ENCODE data around the gene ZNF585A.
A peak's percentile ranks its signal among the peaks of the same experiment; 100 is the strongest.
"Not testable (repeated sequence)": the region's sequence is repeated elsewhere in the genome, so short reads cannot be mapped to it uniquely, and the experiment has no call there.

ZNF585A gene

DNA sequence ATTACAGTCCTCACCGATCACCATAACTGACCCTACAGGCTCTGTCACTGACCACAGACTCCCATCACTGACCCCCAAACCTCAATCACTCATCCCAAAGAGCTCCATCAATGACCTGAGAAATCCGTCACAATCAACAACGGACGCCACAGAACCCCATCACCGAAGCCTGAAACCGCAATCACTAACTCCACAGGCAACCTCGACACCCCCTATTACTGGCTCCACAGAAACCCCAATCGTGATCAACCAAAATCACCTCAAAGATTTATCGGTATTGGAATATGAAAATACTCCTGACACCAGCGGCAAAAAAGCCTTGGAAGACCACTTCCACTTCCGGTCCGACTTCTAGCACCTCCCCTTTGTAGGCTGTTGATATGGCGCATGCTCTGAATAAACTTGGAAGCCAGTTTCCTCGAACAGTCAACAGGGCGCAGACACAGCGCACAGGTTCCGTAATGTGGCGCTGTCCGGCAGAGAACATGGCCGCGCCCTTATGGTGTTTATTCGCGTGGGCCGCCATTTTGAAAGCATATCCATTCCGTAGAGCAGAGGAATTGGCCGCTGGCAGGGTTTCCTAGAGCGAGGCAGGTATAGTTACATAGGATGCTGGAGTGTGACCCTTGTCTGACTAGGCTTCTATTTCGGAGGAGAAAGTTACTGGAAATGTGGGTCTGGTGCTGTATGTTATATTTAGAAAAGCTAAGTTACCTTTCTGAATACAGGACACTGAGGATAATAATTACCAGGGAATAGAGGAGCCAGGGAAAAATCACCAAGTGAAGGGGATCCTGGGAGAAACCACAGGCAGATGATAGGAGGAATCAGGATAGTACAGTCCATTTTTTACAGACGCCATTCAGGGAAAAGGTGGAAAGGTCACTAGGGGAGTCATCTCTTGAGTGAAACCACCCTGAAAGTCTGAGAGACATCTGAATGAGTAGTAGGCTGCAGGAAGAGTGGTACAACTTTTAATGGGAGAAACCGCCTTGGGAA, at the start of gene ZNF585A:
ZNF585A (minus strand) TSS at position 328 of the 999 bp plus-strand sequence. CDS start 2,785 bp downstream, outside the sequence.
- peak; percentile 76 to 81 for DNase-seq (ENCODE audit: low read depth in 2 of 2)

DNA sequence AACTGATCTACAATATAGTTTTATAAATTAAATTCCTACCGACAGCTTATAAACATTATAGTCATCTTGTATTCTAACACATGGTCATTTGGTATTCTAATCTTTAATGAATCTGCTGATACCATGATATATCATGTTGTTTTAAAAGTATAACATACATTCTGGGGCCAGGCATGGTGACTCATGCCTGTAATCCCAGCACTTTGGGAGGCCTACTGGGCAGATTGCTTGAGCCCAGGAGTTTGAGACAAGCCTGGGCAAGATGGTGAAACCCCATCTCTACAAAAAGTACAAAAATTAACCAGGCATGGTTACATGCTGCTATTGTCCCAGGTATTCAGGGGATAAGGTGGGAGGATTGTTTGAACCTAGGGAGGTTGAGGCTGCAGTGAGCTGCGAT, 48.6 kb upstream of the ZNF585A start:
- no peak for DNase-seq (ENCODE audit: low read depth in 2 of 2)

DNA sequence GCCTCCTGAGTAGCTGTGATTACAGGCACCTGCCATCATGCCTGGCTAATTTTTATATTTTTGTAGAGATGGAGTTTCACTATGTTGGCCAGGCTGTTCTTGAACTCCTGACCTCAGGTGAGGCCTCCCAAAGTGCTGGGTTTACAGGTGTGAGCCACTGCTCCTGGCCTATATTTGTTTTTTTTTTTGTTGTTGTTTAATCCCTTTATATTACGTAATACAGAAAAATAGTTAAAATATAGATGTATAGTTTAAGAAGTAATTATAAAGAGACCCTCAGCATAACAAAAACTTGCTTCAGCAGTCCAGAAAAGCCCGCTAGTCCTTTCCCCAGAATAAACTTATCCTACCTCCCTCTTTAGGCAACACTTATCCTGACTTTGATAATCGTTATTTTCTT, 47.9 kb upstream of the ZNF585A start:
- DNase-seq (ENCODE audit: low read depth in 2 of 2) = no peak

DNA sequence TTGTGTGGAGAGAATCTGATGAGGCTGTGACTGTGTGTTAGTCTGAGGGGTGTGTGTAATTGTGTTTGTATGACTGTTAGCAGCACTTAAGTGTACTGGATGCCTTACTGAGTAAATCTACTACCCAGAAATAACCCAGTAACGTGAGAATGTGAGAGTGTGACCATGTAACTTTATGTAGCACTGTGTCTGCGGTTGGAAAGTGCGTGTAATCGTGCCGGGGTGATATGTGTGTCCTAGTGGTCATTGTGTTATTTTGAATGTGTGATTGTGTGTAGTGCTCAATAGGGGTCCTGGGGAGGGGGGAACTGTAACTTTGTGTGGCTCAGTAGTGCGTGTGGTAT, 46.1 kb upstream of the ZNF585A start:
- DNase-seq (ENCODE audit: low read depth in 2 of 2) = no peak

DNA sequence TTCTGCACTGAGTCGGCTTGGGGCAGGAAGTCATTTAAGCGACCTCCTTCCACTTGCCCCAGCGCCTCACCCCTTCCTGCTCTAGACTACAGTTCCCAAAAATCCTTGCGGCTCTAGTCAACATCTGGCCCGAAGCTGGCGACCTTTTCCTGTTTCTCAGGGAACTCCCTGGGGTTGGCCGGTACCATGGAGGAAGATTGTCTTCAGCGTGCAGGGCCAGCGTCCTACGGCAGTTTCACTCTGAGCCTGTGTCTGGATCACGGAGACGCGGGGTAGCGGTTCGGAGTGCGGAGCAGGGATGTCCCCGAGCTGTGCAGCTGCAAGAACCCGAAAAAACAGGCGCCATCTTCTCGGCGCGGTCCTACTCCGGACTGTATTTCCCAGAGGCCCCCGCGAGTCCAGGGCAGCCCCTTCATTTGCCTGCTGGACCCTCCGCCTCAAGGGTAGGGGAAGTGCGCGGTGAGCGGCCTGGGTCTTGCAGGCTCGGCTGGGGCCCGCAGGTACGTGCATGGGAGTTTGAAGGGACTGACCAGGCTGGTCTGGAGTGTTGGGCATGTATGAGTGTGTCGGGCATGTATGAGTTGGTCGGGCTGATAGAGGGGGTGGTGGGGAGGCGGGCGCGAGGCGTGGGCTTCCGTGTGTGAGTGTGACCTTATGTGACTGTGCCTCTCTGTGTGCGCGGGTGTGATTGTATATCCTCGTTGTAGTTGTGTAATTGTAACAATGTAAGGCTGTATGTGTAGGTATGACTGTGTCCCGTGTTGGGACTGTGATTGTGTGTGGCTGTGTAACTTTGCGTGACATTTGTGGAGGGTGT, 45.5 kb upstream of the ZNF585A start, which contains the start of gene ZNF383:
ZNF383 (plus strand) TSS at position 440 of the 817 bp plus-strand sequence. CDS start 12,240 bp downstream, outside the sequence.
- DNase-seq (ENCODE audit: low read depth in 2 of 2) = peak; percentile 75 to 79

DNA sequence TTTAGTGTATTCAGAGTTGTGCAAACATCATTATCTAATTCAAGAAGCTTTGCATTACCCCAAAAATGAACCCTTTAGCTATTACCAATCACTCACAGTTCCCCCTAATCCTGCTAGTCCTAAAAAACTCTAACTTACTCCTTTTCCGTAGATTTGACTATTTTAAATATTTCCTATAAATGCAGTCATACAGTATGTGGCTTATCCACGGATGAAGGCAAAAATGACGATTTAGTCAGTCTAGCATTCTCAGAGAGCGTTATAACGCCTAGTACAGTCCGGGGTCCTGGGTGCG, 44.9 kb upstream of the ZNF585A start:
- DNase-seq (ENCODE audit: low read depth in 2 of 2) = no peak

DNA sequence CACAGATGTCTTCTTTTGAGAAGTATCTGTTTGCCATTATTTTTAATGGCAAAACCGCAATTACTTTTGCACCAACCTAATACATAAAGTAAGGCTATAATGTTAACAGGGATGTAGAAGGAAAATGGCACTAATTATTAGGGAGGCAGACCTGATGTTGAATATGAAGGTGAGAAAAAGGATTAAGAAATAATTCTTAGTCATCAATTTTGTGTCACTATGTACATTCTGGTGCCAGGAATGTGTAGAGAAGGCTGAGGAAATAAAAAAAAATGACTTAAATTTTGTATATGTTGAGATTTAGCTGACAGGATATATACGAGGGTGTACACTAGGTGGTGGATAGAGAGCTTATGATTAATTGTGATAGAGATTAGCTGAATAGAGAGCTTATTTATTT, 25.3 kb upstream of the ZNF585A start:
- no peak for DNase-seq (ENCODE audit: low read depth in 2 of 2)

DNA sequence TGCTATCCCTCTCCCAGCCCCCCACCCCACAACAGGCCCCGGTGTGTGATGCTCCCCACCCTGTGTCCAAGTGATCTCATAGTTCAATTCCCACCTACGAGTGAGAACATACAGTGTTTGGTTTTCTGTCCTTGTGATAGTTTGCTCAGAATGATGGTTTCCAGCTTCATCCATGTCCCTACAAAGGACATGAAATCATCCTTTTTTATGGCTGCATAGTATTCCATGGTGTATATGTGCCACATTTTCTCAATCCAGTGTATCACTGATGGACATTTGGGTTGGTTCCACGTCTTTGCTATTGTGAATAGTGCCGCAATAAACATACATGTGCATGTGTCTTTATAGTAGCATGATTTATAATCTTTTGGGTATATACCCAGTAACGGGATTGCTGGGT, 24.6 kb upstream of the ZNF585A start:
- not testable (repeated sequence) for DNase-seq (ENCODE audit: low read depth in 2 of 2)

DNA sequence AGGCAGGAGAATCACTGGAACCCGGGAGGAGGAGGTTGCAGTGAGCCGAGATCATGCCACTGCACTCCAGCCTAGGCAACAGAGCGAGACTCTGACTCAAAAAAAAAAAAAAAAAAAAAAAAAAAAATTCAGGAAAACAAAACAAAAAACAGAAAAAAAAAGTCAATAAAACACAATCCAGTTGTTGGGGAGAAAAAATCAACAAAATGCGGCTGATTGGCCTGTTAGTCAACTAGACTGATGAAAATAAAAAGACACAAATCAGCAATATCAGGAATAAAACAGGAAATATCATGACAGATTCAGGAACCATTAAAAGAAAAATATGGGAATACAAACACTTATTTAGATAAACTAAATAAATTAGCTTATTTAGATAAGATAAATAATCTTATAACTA, 22.8 kb upstream of the ZNF585A start:
- DNase-seq (ENCODE audit: low read depth in 2 of 2) = not testable (repeated sequence)

DNA sequence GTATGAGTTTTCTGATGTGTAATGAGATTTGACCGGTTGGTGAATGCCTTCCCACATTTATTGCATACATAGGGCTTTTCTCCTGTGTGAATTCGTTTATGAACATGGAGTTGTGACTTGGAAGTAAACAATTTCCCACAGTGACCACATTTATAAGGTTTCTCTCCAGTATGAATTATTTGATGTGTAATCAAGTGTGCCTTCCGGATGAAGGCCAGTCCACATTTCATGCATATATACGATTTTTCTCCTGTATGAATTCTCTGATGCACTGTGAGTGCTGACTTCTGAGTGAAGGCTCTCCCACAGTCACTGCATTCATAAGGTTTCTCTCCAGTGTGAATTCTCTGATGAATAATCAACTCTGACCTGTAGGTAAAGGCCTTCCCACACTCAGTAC, 13.6 kb upstream of the ZNF585A start:
- DNase-seq (ENCODE audit: low read depth in 2 of 2) = not testable (repeated sequence)

DNA sequence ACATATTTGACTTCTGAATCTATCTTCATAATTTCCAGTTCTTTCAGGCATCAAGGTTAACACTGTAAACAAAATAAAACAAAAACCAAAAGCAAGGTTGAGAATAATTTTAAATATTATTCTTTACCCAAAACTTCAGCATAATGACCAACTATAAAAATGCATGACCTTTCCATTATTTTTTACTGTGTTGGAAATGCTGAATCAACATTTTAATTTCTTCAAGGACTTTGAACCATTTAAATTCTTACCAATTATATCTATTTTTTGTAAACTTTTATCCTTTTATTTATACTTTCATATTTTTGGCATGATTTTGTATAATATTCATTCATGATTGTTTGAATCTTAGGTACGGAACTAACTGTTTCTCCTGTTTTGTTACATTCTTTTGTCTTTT, 6.9 kb downstream of the ZNF585A start:
- no peak for DNase-seq (ENCODE audit: low read depth in 2 of 2)

DNA sequence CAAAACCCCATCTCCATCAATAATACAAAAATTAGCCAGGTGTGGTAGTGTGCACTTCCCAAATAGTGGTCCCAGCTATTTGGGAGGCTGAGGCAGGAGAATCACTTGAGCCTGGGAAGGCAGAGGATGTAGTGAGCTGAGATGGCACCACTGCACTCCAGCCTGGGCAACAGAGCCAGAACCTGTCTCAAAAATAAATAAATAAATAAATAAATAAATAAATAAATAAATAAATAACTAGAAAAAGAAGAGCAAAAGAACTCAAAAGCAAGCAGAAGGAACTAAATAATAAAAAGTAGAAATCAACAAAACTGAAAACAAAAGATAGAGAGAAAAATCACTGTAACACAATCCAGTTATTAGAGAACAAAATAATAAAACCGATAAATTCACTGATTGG, 12.3 kb downstream of the ZNF585A start:
- no peak for DNase-seq (ENCODE audit: low read depth in 2 of 2)

DNA sequence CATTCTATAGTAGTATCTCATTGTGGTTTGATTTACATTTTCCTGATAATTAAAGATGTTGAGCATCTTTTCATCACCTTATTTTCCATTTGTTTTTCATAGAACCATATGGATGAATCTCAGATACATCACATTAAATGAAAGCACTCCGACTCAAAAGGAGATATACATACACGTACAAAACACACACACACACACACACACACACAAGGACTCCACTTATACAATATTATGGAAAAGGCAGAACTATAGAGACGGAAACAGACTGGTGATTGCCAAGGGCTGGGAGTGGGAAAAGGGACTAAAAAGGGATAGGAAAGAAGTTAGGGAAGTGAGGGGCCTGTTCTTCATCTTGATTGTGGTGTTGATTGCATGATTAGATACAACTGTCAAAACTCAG, 24.3 kb downstream of the ZNF585A start:
- no peak for DNase-seq (ENCODE audit: low read depth in 2 of 2)

DNA sequence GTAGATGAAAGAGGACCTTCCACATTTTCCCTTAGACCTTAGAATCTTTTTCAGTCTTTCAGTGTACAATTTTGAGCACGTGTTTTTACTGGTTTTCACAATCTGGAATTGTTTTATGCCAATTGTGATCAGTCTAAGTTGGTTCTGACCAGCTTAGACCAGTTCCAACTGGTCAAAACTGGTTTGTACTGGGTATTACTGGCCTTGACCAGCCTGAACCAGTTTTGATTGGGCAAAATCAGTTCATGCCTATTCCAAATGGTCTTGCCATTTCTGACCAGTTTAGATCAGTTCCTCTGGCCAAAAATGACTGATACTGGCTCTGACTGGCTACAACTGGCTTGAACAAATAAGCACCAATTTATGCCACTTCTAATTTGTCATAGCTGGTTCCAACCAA, 36.4 kb downstream of the ZNF585A start:
- no peak for DNase-seq (ENCODE audit: low read depth in 2 of 2)

DNA sequence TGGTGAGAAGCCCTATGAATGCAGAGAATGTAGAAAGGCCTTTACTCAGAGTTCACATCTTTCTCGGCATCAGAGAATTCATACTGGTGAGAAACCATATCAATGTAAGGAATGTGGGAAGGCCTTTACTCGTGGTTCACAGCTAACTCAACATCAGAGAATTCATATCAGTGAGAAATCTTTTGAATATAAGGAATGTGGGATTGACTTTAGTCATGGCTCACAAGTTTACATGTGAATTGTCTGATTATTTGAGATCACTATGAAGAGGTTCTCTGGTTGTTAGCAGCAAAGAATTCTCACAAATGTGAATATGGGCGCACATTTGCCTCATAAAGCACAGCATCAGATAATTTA, 43.7 kb downstream of the ZNF585A start:
- no peak for DNase-seq (ENCODE audit: low read depth in 2 of 2)

DNA sequence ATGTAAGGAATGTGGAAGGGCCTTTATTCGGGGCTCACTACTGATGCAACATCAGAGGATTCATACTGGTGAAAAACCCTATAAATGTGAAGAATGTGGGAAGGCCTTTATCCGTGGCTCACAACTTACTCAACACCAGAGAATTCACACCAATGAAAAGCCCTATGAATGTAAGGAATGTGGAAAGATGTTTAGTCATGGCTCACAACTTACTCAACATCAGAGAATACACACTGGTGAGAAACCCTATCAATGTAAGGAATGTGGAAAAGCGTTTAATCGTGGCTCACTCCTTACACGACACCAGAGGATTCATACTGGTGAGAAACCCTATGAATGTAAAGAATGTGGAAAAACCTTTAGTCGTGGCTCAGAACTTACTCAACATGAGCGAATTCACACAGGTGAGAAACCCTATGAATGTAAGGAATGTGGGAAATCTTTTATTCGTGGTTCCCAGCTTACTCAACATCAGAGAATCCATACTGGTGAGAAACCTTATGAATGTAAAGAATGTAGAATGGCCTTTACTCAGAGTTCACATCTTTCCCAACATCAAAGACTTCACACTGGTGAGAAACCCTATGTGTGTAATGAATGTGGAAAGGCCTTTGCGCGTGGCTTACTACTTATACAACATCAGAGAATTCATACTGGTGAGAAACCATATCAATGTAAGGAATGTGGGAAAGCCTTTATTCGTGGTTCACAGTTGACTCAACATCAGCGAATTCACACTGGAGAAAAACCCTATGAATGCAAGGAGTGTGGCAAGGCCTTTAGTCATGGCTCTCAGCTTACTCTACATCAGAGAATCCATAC, 44.3 kb downstream of the ZNF585A start:
- DNase-seq (ENCODE audit: low read depth in 2 of 2) = no peak

DNA sequence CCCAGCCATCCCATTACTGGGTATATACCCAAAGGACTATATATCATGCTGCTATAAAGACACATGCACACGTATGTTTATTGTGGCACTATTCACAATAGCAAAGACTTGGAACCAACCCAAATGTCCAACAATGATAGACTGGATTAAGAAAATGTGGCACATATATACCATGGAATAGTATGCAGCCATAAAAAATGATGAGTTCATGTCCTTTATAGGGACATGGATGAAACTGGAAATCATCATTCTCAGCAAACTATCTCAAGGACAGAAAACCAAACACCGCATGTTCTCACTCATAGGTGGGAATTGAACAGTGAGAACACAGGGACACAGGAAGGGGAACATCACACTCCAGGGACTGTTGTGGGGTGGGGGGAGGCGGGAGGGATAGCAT, 50.4 kb downstream of the ZNF585A start:
- not testable (repeated sequence) for DNase-seq (ENCODE audit: low read depth in 2 of 2)

DNA sequence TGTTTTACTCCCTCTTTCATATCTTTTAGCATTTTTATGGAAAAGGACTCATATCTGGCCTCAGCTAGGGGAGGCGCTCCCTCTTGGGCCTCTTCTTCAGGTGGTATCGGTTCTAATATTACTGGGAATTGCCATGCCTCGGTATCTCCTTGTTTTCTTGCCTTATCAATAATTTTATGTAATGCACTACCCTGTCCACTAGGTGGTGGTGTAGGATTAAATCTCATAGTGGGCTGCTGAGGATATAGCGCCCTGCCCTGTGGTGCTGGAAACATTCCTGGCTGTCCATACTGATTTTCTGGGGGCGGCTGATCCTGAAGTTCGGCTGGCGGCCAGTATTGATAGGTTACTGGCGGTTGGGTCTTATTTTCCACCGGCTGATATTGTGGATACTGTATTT, 58.5 kb downstream of the ZNF585A start:
- DNase-seq (ENCODE audit: low read depth in 2 of 2) = no peak

DNA sequence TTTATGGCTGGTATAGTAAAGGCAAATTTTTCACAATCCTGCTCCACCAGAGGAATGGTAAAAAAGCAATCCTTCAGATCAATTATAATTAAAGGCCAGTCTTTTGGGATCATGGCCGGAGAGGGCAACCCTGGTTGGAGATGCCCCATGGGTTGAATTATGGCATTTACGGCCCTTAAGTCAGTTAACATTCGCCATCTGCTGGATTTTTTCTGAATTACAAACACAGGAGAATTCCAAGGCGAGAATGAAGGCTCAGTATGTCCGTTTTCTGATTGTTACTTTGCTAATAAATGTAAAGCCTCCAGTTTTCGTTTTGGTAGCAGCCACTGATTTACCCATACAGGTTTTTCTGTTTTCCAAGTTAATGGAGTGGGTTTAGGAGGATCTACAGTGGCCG, 60.7 kb downstream of the ZNF585A start:
- not testable (repeated sequence) for DNase-seq (ENCODE audit: low read depth in 2 of 2)

DNA sequence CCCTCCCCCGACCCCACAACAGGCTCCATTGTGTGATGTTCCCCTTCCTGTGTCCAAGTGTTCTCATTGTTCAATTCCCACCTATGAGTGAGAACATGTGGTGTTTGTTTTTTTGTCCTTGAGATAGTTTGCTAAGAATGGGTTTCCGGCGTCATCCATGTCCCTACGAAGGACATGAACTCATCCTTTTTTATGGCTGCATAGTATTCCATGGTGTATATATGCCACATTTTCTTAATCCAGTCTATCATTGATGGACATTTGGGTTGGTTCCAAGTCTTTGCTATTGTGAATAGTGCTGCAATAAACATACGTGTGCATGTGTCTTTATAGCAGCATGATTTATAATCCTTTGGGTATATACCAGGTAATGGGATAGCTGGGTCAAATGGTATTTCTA, 68.4 kb downstream of the ZNF585A start:
- not testable (repeated sequence) for DNase-seq (ENCODE audit: low read depth in 2 of 2)

DNA sequence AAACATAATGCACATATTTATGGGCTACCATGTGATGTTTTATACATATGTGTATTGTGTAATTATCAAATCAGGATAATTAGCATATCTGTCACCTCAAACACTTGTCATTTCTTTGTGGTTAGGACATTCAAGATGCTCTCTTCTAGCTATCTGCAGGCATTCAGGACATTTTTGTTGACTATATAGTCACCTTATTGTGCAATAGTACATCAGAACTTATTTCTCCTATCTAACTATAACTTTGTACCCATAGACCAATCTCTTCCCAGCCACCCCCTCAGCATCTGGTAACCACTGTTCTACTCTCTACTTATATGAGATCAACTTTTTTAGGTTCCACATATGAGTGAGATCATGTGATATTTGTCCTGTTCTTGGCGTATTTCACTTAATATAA, 73.9 kb downstream of the ZNF585A start:
- no peak for DNase-seq (ENCODE audit: low read depth in 2 of 2)

DNA sequence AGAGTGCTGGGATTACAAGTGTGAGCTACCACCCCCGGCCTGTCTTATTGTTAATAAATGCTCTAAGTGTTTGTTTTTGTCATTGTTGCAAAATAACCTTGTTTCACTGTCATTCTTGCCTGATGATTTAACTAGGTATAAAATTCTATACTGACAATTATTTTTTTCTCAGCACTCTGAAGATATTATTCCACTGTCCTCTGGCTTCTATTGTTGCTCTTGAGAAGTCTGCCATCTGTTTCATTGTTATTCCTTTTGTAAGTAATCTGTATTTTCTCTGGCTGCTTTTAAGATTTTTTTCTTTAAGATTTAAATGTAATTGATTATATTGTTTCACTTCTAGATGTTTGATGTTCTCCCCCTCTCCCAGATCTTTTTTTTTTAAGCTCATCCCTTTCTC, 76.6 kb downstream of the ZNF585A start:
- no peak for DNase-seq (ENCODE audit: low read depth in 2 of 2)

Data from stimulated activated CD8-positive, alpha-beta memory T cell treated with anti-CD3 and anti-CD28 coated beads, Interleukin-15, amount 100 ng/mL, for 48 hours (primary cell).